Mesothelial cell of epicardium (in vitro differentiated cells): ENCODE data around the gene CENPO. TPM values are rescaled to one million over a fixed set of nuclear protein-coding genes. Genes with fewer than 3 reads are reported as not detected.

Experiments used
- DNase-seq, 2 experiments: peaks; one replicate each; pipeline ENCODE4 v3.0.0; 2021; ENCODE audit warnings: low spot score in 2 of 2; ENCODE audit not compliant: unreplicated experiment in 2 of 2
- H3K27ac Mint-ChIP-seq: 2 replicates; pipeline ENCODE4 v1.8.0; 2021; ENCODE audit warnings: mixed read lengths
- H3K27me3 Mint-ChIP-seq: 2 replicates; pipeline ENCODE4 v1.8.0; 2021; ENCODE audit warnings: low read depth, mixed read lengths
- H3K36me3 Mint-ChIP-seq: 2 replicates; pipeline ENCODE4 v1.8.0; 2021; ENCODE audit warnings: mixed read lengths
- H3K4me1 Mint-ChIP-seq: 2 replicates; pipeline ENCODE4 v1.8.0; 2021; ENCODE audit warnings: mixed read lengths
- H3K4me3 Mint-ChIP-seq: 2 replicates; pipeline ENCODE4 v1.8.0; 2021; ENCODE audit warnings: mild to moderate bottlenecking, moderate library complexity, mixed read lengths
- H3K9me3 Mint-ChIP-seq: 2 replicates; pipeline ENCODE4 v1.8.0; 2021; ENCODE audit warnings: mixed read lengths
- CTCF ChIP-seq: fragments of 200-600 bp; sonication (generic); IDR thresholded peaks from one replicate; pipeline ENCODE4 v1.5.0; 2021; ENCODE audit warnings: antibody characterized with exemption; ENCODE audit not compliant: unreplicated experiment
- total RNA-seq: library from RNA; stranded (reverse); gene quantifications from 3 replicates; pipeline ENCODE4 v1.2.1, GENCODE V29; 2021

The CENPO gene
- total RNA-seq, 1 donor from 2014 or later = 18.8 TPM

GRCh38 chr2:24828238-24828996, 35.2 kb downstream of the CENPO start:
- Mint-ChIP-seq H3K36me3 (peaks cover 3% of the 10 kb centered on the region), H3K27me3 (no peaks in the 10 kb centered on the region), H3K27ac (no peak overlapping the region), H3K9me3 (no peaks in the 10 kb centered on the region), H3K4me3 (no peak overlapping the region), H3K4me1 (peaks cover 3% of the 10 kb centered on the region)
- DNase-seq = no peak
- TF ChIP-seq CTCF = no peak

- Mint-ChIP-seq H3K27ac (no peak overlapping the region), H3K9me3 (no peaks in the 10 kb centered on the region), H3K36me3 (peaks cover 6% of the 10 kb centered on the region), H3K27me3 (no peaks in the 10 kb centered on the region), H3K4me1 (peaks cover 3% of the 10 kb centered on the region), H3K4me3 (no peak overlapping the region)
- DNase-seq = no peak
- no peak for TF ChIP-seq CTCF
Observed at GRCh38 chr2:24830351-24830750, 37.1 kb downstream of the CENPO start.

GRCh38 chr2:24830786-24831185, 37.6 kb downstream of the CENPO start:
- H3K27ac Mint-ChIP-seq = no peak overlapping the region

GRCh38 chr2:24831221-24832072, 38.2 kb downstream of the CENPO start:
- no peak overlapping the region for H3K27ac Mint-ChIP-seq
- no peaks in the 10 kb centered on the region for H3K27me3 Mint-ChIP-seq

More at GRCh38 chr2:24830786-24831185, 37.6 kb downstream of the CENPO start:
- no peaks in the 10 kb centered on the region for H3K9me3 Mint-ChIP-seq
- H3K36me3 Mint-ChIP-seq = peaks cover 7% of the 10 kb centered on the region
- H3K4me1 Mint-ChIP-seq = peaks cover 3% of the 10 kb centered on the region
- DNase-seq = no peak
- no peak for TF ChIP-seq CTCF
- H3K4me3 Mint-ChIP-seq = no peak overlapping the region
- H3K27me3 Mint-ChIP-seq = no peaks in the 10 kb centered on the region

GRCh38 chr2:24832073-24832461, 38.8 kb downstream of the CENPO start:
- Mint-ChIP-seq H3K36me3 (peaks cover 14% of the 10 kb centered on the region), H3K4me3 (no peak overlapping the region), H3K4me1 (peaks cover 3% of the 10 kb centered on the region), H3K27me3 (no peaks in the 10 kb centered on the region), H3K27ac (no peak overlapping the region), H3K9me3 (no peaks in the 10 kb centered on the region)
- TF ChIP-seq CTCF = no peak
- no peak for DNase-seq

More at GRCh38 chr2:24831221-24832072, 38.2 kb downstream of the CENPO start:
- no peak for DNase-seq
- Mint-ChIP-seq H3K36me3 (peaks cover 14% of the 10 kb centered on the region), H3K9me3 (no peaks in the 10 kb centered on the region), H3K4me3 (no peak overlapping the region), H3K4me1 (peaks cover 3% of the 10 kb centered on the region)
- no peak for TF ChIP-seq CTCF
